GM12801 (cell line): ENCODE measurements around the gene ATG4C.

Experiments
- TF ChIP-seq, protein P1 (sequence below): IDR thresholded peaks from one replicate; pipeline ENCODE4 v1.5.1; 2011; ENCODE audit warnings: control low read depth; ENCODE audit not compliant: insufficient read length; ENCODE audit errors: extremely low read depth

Gene ATG4C

GRCh38 chr1:62887799-62888507 is 104.0 kb downstream of the ATG4C start:
- TF ChIP-seq, protein P1, sequence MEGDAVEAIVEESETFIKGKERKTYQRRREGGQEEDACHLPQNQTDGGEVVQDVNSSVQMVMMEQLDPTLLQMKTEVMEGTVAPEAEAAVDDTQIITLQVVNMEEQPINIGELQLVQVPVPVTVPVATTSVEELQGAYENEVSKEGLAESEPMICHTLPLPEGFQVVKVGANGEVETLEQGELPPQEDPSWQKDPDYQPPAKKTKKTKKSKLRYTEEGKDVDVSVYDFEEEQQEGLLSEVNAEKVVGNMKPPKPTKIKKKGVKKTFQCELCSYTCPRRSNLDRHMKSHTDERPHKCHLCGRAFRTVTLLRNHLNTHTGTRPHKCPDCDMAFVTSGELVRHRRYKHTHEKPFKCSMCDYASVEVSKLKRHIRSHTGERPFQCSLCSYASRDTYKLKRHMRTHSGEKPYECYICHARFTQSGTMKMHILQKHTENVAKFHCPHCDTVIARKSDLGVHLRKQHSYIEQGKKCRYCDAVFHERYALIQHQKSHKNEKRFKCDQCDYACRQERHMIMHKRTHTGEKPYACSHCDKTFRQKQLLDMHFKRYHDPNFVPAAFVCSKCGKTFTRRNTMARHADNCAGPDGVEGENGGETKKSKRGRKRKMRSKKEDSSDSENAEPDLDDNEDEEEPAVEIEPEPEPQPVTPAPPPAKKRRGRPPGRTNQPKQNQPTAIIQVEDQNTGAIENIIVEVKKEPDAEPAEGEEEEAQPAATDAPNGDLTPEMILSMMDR = no peak

GRCh38 chr1:62891956-62892562 is 108.1 kb downstream of the ATG4C start:
- TF ChIP-seq, protein P1 = no peak

GRCh38 chr1:62897788-62898187 is 113.9 kb downstream of the ATG4C start:
- TF ChIP-seq, protein P1 = no peak

GRCh38 chr1:62900566-62900965 is 116.6 kb downstream of the ATG4C start:
- TF ChIP-seq, protein P1 = no peak

- TF ChIP-seq, protein P1 = no peak
These were observed 117.7 kb downstream of the ATG4C start for GRCh38 chr1:62901650-62902049.

DNA sequence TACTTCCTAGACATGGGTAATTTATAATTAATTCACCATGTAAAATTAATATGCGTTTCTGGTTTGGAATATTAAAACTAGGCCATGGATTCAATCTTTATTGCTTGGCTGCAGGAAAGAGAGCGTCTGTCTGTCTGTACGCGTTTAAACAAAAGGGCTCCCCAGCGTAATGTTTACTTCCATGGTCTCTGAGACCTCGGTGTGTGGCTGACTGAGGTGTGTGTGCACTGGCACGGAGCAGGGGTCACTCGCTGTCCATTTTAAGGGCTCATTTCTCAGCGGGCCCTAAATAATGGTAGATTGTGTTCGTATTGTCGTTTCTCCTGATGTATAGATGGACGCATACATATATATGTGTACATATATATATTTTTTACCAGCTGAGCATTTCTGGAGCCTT is 119.6 kb downstream of the ATG4C start:
- TF ChIP-seq, protein P1 = no peak

GRCh38 chr1:62903982-62904855 is 120.3 kb downstream of the ATG4C start:
- TF ChIP-seq, protein P1 = no peak
